GM21529 (cell line): ENCODE results near the gene TBCK.
"Not testable (repeated sequence)": the region's sequence is repeated elsewhere in the genome, so short reads cannot be mapped to it uniquely, and the experiment has no call there.

Experiments used
- ATAC-seq: cut with Tn5 transposase; IDR thresholded peaks from one replicate; pipeline ENCODE4 v1.9.1; 2021; ENCODE audit not compliant: unreplicated experiment

Gene TBCK

GRCh38 chr4:106240699-106241098 lies 75.3 kb downstream of the TBCK start:
- no peak for ATAC-seq

DNA sequence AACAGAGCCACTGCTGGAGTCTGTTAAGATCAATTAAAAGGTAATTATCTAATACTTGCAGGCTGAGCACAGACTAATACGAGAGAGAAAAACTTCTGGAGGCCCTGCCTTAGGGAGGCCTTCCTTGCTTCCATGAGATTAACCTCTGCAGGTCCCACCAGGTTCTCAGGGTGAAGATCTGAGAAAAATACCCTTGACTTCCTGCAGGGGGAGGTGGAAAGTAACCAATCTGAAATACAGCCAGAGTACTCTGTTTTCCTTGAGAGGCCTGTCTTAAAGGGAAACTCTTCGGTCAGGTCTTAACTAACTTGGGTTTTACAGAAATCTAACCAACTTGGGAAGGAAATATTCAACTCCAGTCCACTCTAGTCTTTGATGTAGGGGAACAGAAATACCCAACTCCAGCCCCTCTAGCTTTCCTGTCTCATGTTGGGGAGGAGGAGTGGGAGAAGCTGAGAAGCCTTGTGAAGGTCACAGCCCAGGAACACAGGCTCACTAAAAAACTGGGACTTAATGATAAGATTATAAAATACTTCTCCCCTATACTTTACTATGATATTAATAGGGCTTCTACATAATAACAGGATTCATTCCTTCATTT lies 77.1 kb downstream of the TBCK start:
- ATAC-seq: peak; percentile 95

GRCh38 chr4:106231931-106232330 lies 84.1 kb downstream of the TBCK start:
- no peak for ATAC-seq

DNA sequence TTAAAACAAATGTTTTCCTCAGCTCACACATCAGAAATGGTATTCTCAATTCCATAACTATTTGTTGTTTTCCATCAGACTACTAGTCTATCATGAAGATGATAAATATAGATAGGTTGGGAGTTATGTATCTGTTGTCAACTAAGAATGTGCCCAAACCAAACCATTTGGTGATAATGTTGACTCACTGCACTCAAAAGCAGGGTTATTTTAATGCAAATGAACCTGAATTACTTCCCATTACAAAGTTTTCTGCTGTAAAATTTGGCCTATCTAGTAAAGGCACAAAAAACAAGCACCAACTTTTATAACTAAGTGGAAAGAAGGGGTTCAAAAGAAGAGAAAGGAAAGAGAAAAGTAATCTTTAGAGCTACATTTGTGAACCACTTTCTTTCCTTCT lies 93.5 kb downstream of the TBCK start:
- ATAC-seq: no peak

- not testable (repeated sequence) for ATAC-seq
These were observed 102.7 kb downstream of the TBCK start for GRCh38 chr4:106213291-106213690.

- ATAC-seq: no peak
These were observed 106.0 kb downstream of the TBCK start for GRCh38 chr4:106210021-106210420.

GRCh38 chr4:106208481-106209460 lies 107.2 kb downstream of the TBCK start:
- ATAC-seq: no peak

- no peak for ATAC-seq
These were observed 114.6 kb downstream of the TBCK start for GRCh38 chr4:106201373-106201772.

DNA sequence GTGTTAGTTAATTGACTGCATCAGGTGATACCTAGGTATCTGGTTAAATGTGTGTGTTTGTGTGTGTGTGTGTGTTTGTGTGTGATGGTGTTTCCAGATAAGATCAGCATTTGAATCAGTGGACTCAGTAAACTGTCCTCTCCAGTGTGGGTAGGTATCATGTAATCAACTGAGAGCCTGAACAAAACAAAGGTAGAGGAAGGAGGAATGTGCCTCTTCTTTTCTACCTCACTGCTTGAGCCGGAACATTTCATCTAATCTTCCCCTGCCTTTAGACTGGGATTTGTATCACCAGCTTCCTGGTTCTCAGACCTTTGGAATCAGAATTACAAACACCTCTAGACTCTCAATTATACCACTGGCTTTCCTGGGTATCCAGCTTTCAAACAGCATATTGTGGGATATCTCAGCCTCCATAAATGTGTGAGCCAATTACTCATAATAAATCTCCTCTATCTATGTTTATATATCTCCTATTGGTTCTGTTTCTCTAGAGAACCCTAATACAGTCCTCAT lies 120.5 kb downstream of the TBCK start:
- no peak for ATAC-seq

- no peak for ATAC-seq
These were observed 121.2 kb downstream of the TBCK start for GRCh38 chr4:106194801-106195200.

DNA sequence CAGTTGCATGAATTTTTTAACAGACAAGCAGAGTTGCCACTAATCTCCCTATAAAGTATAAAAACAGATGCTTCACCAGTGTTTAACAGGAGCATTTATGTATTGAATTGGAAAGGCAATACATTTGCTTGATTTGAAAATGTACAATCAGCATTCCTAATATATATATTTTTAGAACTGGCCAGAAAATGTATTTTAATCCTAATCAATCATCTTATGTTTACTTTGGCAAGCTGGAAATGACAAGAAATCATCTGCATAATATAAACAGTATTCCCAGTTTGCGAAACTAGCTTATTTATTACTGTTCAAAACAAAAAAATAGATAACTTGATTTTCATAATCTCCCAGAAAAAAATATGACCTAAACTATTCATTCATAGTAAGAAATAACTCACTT lies 123.9 kb downstream of the TBCK start:
- ATAC-seq: no peak

- no peak for ATAC-seq
These were observed 129.8 kb downstream of the TBCK start for GRCh38 chr4:106186201-106186600.

DNA sequence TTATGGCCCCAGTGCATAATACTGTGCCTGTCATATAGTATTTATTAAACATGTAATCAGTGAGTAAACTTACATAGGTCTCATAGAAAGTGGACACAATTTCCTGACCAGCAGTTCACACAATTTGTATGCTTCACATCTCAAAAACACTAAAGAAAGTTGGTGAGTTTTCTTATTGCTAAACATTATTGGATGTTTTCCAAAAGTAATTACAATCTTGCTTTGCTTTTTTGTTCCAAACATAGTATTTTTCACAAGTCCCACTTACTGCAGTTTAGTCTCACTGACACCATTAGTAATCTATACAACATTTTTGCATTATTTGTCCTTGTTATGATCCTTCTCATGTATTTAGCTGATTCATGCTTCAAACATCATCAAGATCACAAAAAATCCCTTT lies 132.5 kb downstream of the TBCK start:
- no peak for ATAC-seq

GRCh38 chr4:106172861-106173260 lies 143.1 kb downstream of the TBCK start:
- ATAC-seq: no peak

GRCh38 chr4:106165351-106166010 lies 150.5 kb downstream of the TBCK start:
- no peak for ATAC-seq

DNA sequence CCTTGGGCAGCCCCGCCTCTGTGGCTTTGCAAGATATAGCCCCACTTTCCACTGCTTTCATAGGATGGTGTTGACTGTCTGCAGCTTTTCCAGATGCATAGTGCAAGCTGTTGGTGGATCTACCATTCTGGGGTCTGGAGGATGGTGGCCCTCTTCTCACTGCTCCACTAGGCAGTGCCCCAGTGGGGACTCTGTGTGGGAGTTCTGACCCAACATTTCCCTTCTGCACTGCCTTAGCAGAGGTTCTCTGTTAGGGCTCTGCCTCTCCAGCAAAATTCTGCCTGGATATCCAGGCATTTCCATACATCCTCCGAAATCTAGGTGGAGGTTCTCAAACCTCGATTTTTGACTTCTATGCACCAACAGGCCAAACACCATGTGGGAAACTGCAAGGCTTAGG lies 153.7 kb downstream of the TBCK start:
- ATAC-seq: no peak

GRCh38 chr4:106160560-106160959 lies 155.4 kb downstream of the TBCK start:
- no peak for ATAC-seq

- no peak for ATAC-seq
These were observed 166.1 kb downstream of the TBCK start for GRCh38 chr4:106149911-106150310.

GRCh38 chr4:106149026-106149425 lies 167.0 kb downstream of the TBCK start:
- no peak for ATAC-seq

- no peak for ATAC-seq
These were observed 173.3 kb downstream of the TBCK start for GRCh38 chr4:106142616-106143127.

DNA sequence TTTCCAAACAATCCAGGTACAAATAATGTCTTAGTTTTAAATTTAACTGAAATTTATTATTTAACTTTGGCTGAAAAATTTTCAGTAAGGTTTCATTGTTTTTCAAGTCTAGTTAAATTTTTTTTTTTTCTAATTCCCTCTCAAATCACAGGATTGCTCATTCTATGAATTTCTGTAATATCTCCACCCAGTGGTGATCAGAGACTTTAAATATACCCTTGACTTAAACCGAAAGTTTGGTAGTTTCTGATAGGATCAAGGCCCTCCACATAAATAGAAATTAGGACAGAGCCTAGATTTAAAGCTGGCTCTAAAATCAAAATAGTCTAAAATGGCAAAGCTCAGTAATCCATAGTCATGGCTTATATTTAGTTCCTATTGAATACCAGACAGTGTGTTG lies 175.4 kb downstream of the TBCK start:
- ATAC-seq: peak; percentile 77
